Nephron progenitor cell (in vitro differentiated cells): Measurements from ENCODE around the gene MINAR1.

Source experiments
- DNase-seq: peaks from one replicate; pipeline ENCODE4 v3.0.0; 2021
- H3K27ac Mint-ChIP-seq: 2 replicates; pipeline ENCODE4 v1.8.0; 2021; ENCODE audit warnings: mild to moderate bottlenecking, moderate library complexity, mixed read lengths
- H3K27me3 Mint-ChIP-seq: 2 replicates; pipeline ENCODE4 v1.8.0; 2021; ENCODE audit warnings: mild to moderate bottlenecking, low read depth, mixed read lengths; ENCODE audit not compliant: poor library complexity
- H3K36me3 Mint-ChIP-seq: 2 replicates; pipeline ENCODE4 v1.8.0; 2021; ENCODE audit warnings: low read depth, mixed read lengths
- H3K4me1 Mint-ChIP-seq: 2 replicates; pipeline ENCODE4 v1.8.0; 2021; ENCODE audit warnings: mixed read lengths
- H3K4me3 Mint-ChIP-seq: 2 replicates; pipeline ENCODE4 v1.8.0; 2021; ENCODE audit warnings: mild to moderate bottlenecking, moderate library complexity, mixed read lengths
- H3K9me3 Mint-ChIP-seq: 2 replicates; pipeline ENCODE4 v1.8.0; 2021; ENCODE audit warnings: mild to moderate bottlenecking, moderate library complexity, mixed read lengths
- CTCF ChIP-seq: fragments of 200-600 bp; sonication (generic); IDR thresholded peaks from 2 replicates; pipeline ENCODE4 v1.5.0; 2021; ENCODE audit warnings: antibody characterized with exemption

The MINAR1 gene

GRCh38 chr15:79427781-79428598, 4.1 kb upstream of the MINAR1 start:
- Mint-ChIP-seq H3K4me1 (peaks cover 29% of the 10 kb centered on the region), H3K36me3 (peaks cover 4% of the 10 kb centered on the region), H3K4me3 (no peak overlapping the region), H3K27ac (no peak overlapping the region), H3K9me3 (no peaks in the 10 kb centered on the region), H3K27me3 (peaks cover 61% of the 10 kb centered on the region)
- TF ChIP-seq CTCF = no peak
- DNase-seq = no peak

- H3K27ac Mint-ChIP-seq = no peak overlapping the region
- TF ChIP-seq CTCF = no peak
- no peaks in the 10 kb centered on the region for H3K36me3 Mint-ChIP-seq
- peak; percentile 23 for DNase-seq
- H3K4me3 Mint-ChIP-seq = peak overlapping the region; percentile 87
- peaks cover 31% of the 10 kb centered on the region for H3K4me1 Mint-ChIP-seq
- H3K9me3 Mint-ChIP-seq = no peaks in the 10 kb centered on the region
- peaks cover 91% of the 10 kb centered on the region for H3K27me3 Mint-ChIP-seq
Observed at GRCh38 chr15:79430901-79431635, 1.1 kb upstream of the MINAR1 start.

GRCh38 chr15:79432345-79433275, 474 bp downstream of the MINAR1 start:
- Mint-ChIP-seq H3K9me3 (no peaks in the 10 kb centered on the region), H3K4me3 (peak overlapping the region; percentile 77)
- DNase-seq = peak; percentile 61

DNA sequence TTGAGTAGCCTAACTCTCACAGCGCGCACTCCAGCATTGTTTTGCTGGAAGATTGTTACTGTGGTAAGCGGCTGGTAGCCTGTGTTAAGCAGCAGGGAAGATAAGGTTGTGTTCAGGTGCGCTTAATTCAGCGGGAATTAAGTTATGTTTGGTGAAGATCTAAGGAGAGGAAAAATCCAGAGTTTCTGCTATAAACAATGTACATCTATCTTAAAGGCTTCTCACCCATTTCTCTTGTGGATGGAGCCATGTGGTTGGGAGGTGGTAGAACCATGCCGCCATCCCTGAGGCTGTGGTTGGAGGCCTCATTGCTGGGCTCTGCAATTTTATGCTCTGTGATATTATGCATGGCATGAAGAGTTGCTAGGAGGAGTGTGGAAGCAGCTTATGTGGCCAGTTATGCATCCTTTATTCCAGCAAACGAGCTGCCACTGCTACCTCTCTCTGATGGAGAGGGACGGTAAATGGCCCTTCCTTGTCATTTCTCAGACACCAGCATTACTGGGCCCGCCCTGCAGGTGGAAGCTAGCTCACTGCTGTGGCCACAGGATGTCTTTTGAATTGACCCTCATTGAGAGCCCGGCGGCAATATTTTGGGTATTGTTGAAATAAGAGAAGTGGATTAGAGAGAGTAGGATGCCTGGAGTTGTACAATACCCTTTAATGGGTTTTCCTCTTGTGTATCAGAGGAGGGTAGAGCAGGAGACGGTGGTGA, 1.3 kb downstream of the MINAR1 start:
- Mint-ChIP-seq H3K4me3 (peak overlapping the region; percentile 77), H3K27ac (no peak overlapping the region), H3K27me3 (peaks cover 78% of the 10 kb centered on the region), H3K4me1 (peaks cover 31% of the 10 kb centered on the region), H3K36me3 (no peaks in the 10 kb centered on the region), H3K9me3 (no peaks in the 10 kb centered on the region)
- DNase-seq = peak; percentile 29
- no peak for TF ChIP-seq CTCF

More at GRCh38 chr15:79432345-79433275, 474 bp downstream of the MINAR1 start:
- no peak for TF ChIP-seq CTCF
- Mint-ChIP-seq H3K4me1 (peaks cover 31% of the 10 kb centered on the region), H3K27me3 (peaks cover 86% of the 10 kb centered on the region), H3K27ac (no peak overlapping the region), H3K36me3 (no peaks in the 10 kb centered on the region)

- no peak overlapping the region for H3K4me3 Mint-ChIP-seq
- H3K27ac Mint-ChIP-seq = no peak overlapping the region
- TF ChIP-seq CTCF = no peak
- H3K4me1 Mint-ChIP-seq = peaks cover 31% of the 10 kb centered on the region
- peaks cover 70% of the 10 kb centered on the region for H3K27me3 Mint-ChIP-seq
- no peak for DNase-seq
- H3K36me3 Mint-ChIP-seq = no peaks in the 10 kb centered on the region
- H3K9me3 Mint-ChIP-seq = no peaks in the 10 kb centered on the region
Observed at GRCh38 chr15:79434361-79434760, 2.2 kb downstream of the MINAR1 start.
